Fibroblast of pulmonary artery (primary cell): ENCODE measurements around the gene ZNF423.

Experiments used
- DNase-seq: peaks from one replicate; pipeline ENCODE4 v3.0.0-alpha.2; 2010; ENCODE audit warnings: low read depth
- H3K4me3 ChIP-seq: replicated peaks from 2 replicates; pipeline ENCODE4 v1.5.1; 2011; ENCODE audit warnings: low read depth, mild to moderate bottlenecking, control low read depth, low read length, moderate library complexity
- TF ChIP-seq, protein P1 (sequence below): IDR thresholded peaks from 2 replicates; pipeline ENCODE4 v1.5.1; 2011; ENCODE audit warnings: mild to moderate bottlenecking, control low read depth, low read length, inconsistent platforms; ENCODE audit errors: missing control alignments

Gene ZNF423

DNA sequence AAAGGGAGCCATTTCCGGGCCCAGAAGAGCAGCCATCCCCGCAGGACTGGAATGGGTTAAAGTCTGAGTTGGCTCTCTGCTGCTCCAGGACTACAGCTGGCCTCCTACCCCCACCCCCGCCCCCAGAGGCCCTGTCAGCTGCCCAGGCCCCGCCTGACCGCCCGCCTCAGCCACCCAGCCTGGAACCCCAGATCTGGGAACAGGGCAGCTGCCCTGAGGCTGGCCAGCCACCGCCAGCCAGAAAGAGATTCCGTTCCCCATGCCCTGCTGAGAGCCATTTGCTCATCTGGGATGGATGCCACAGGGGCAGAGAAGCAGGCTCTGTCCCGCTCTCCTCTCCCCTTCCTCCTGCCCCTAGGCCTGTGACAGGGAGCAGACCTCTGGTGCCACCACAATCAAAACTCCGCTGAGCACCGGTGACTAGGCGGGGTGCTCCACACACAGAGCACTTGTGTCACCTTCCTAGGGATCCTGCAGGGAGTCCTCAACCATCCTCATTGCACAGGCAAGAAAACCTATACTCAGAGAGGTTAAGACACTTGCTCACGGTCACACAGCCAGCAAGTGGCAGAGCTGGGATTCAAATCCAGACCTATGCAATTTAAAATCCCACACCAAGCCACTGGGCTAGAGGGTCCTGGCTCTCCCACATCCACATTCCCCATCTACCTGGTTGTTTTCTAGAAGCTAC is 44.1 kb downstream of the ZNF423 start:
- TF ChIP-seq, protein P1, sequence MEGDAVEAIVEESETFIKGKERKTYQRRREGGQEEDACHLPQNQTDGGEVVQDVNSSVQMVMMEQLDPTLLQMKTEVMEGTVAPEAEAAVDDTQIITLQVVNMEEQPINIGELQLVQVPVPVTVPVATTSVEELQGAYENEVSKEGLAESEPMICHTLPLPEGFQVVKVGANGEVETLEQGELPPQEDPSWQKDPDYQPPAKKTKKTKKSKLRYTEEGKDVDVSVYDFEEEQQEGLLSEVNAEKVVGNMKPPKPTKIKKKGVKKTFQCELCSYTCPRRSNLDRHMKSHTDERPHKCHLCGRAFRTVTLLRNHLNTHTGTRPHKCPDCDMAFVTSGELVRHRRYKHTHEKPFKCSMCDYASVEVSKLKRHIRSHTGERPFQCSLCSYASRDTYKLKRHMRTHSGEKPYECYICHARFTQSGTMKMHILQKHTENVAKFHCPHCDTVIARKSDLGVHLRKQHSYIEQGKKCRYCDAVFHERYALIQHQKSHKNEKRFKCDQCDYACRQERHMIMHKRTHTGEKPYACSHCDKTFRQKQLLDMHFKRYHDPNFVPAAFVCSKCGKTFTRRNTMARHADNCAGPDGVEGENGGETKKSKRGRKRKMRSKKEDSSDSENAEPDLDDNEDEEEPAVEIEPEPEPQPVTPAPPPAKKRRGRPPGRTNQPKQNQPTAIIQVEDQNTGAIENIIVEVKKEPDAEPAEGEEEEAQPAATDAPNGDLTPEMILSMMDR, result no peak
- DNase-seq, result no peak
- H3K4me3 ChIP-seq, result no peak overlapping the region

DNA sequence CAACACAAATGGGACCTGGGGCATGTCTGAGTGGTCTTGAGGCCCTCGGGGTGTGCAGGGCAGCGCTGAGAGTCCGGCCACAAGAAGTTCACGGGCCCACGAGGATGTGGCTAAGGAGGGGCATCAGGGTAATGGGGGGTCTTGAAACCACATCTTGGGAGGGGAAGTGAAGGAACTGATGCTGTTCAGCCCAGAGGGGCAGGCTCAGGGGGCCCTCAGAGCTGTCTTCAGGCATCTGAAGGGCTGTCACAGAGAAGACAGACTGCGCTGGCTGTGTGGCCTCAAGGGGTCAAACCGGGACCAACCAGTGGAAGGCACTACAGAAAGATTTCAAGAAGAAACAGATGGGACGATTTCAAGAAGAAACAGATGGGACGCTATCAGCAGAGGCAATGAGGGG is 45.1 kb downstream of the ZNF423 start:
- no peak overlapping the region for H3K4me3 ChIP-seq
- TF ChIP-seq, protein P1, result no peak
- DNase-seq, result no peak

DNA sequence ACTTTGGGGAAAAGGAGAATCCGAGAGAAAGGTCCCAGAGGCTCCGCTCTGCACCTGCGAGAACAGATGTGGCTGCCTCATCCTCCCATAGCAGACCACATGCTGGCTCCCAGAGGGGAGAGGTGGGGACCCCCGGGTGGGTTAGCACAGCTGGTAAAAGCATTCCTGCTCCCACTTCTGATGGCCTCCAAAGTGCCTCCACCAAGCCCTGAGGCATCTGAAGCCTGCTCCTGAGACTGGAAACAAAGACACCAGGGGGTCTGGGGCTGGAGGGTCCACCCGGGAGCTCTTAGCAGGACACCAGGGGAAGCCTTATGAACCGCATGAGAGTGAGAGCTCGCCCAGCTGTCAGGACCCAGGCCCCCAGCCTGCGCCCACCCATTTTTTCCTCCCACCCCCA is 46.4 kb downstream of the ZNF423 start:
- TF ChIP-seq, protein P1, result no peak
- H3K4me3 ChIP-seq, result no peak overlapping the region
- no peak for DNase-seq

DNA sequence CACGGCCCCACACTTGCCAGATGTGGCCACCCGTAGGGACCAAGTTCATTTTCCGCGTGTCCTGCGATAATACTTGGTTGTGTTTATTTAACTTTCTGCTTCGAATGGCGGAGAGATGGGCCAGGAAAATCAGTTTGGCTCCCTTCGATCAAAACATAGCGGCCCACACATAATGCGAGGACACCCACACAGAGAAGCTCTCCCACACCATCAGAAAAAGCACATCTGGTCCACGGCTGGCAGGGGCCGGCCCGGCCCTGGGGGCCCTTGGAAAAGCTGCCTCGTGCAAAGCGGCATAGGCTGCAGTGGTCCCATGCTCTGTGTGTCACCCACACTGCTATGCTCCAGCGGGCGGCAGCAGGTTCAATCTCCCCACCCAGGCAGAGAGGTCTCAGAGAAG is 46.9 kb downstream of the ZNF423 start:
- H3K4me3 ChIP-seq, result no peak overlapping the region
- no peak for DNase-seq
- TF ChIP-seq, protein P1, result no peak

DNA sequence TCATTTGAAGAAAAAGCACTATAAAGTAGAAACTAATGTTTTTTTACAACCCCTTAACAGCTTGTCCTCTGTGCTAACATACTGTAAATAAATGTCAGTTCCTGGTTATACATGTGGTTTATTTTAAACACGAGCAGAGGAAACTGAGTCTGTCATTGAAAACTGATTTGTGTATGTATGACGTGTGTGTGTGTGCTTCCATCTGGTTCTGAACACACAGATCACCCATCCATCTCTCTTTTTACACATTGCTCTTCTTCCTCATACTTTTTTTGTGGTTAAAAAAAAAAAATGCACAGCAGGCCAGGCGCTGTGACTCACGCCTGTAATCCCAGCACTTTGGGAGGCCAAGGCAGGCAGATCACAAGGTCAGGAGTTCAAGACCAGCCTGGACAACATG is 49.5 kb downstream of the ZNF423 start:
- DNase-seq, result no peak
- H3K4me3 ChIP-seq, result no peak overlapping the region
- TF ChIP-seq, protein P1, result no peak

DNA sequence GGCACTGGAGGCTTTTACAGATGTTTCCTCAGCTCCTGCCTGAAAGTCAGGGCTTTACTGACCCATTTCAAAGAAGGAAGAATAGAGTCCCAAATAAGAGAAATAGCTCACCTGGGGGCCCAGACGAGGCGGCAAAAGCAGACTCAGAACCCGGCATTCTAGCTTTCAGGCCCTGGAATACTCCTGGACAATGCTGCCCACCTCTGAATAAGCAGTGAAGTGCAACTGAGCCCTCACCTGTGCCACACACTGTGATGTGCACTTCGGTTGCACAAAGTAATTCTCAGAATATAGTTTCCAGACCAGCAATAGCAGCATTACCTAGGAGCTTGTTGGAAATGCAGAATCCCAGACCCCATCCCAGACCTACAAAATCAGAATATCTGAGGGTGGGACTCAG is 54.6 kb downstream of the ZNF423 start:
- TF ChIP-seq, protein P1, result no peak
- DNase-seq, result no peak
- no peak overlapping the region for H3K4me3 ChIP-seq

DNA sequence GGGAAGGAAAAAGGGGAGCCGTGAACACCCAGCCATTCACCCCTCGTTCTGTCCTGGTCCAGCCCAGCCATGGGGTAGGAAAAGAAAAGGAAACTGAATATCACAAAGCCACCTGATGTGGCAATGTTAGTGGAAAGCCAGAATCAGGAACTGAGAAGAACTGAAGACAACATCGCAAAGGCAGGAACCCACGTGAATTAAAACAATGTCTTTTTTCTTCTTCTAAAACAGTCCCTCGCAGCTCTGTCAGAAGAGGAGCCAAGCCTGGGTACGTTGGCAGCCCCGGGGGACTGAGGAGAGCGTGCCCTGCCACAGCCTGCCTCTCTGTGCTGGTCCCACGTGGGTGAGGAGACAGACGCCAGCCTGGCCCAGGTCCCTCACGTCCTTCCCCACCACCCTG is 55.0 kb downstream of the ZNF423 start:
- no peak overlapping the region for H3K4me3 ChIP-seq
- DNase-seq, result no peak
- TF ChIP-seq, protein P1, result no peak
